IPS-20b (cell line): Measurements from ENCODE around the gene NPSR1.
"Not testable (repeated sequence)": the region's sequence is repeated elsewhere in the genome, so short reads cannot be mapped to it uniquely, and the experiment has no call there.

Source experiments
- H3K27ac ChIP-seq: one replicate; pipeline ENCODE4 v1.5.1; 2013; ENCODE audit warnings: low read length
- H3K27me3 ChIP-seq: 2 replicates; pipeline ENCODE4 v1.6.1; 2013; ENCODE audit warnings: mild to moderate bottlenecking, low read length, inconsistent platforms; ENCODE audit not compliant: insufficient read depth
- H3K36me3 ChIP-seq: 2 replicates; pipeline ENCODE4 v1.6.1; 2013; ENCODE audit warnings: low read depth, mild to moderate bottlenecking, inconsistent platforms, low read length, moderate library complexity; ENCODE audit not compliant: insufficient read depth
- H3K4me1 ChIP-seq: 2 replicates; pipeline ENCODE4 v1.6.1; 2013; ENCODE audit warnings: mild to moderate bottlenecking, control low read depth, inconsistent platforms, low read length, moderate library complexity; ENCODE audit not compliant: insufficient read depth
- H3K4me3 ChIP-seq: 2 replicates; pipeline ENCODE4 v1.5.1; 2013; ENCODE audit warnings: mild to moderate bottlenecking, low read length, inconsistent platforms
- H3K9ac ChIP-seq: 2 replicates; pipeline ENCODE4 v1.6.1; 2013; ENCODE audit warnings: low read depth, mild to moderate bottlenecking, inconsistent platforms, low read length, moderate library complexity
- H3K9me3 ChIP-seq: 2 replicates; pipeline ENCODE4 v1.6.1; 2013; ENCODE audit warnings: mild to moderate bottlenecking, low read depth, low read length, inconsistent platforms; ENCODE audit not compliant: insufficient read depth

The NPSR1 gene

DNA sequence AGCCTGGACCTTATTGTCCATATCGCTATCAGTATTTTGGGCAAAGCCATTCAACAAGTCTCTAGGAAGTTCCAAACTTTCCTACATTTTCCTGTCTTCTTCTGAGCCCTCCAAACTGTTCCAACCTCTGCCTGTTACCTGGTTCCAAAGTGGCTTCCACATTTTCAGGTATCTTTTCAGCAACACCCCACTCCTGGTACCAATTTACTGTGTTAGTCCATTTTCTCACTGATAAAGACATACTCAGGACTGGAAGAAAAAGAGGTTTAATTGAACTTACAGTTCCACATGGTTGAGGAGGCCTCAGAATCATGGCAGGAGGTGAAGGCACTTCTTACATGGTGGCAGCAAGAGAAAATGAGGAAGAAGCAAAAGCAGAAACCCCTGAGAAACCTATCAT, 225.8 kb downstream of the NPSR1 start:
- not testable (repeated sequence) for H3K36me3 ChIP-seq, H3K4me3 ChIP-seq, H3K9ac ChIP-seq, H3K27ac ChIP-seq, H3K27me3 ChIP-seq
- Histone ChIP-seq H3K4me1 (peaks cover 10% of the 10 kb centered on the region; the same call in 1 of the 2 replicates), H3K9me3 (peaks cover 16% of the 10 kb centered on the region)

DNA sequence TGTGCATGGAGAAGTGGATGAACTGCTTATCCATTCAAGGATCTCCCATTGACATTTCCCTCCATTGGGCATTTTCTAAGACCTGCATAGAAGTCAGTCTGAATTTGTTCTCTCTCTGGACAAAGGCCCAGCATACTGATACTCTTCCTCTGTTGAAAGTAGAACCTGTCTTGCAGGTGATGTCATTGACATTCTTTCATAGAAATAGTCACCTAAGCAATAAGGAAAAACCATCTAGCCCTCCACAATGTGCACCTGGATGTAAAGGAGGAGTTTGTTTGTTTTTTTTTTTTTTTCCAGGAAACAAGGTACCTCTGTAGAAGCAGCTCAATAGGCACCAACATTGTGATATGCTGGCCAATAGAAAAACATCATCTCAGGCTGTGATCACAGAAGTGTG, 228.8 kb downstream of the NPSR1 start:
- H3K4me1 ChIP-seq: no peaks in the 10 kb centered on the region
- no peak overlapping the region for H3K4me3 ChIP-seq
- H3K27me3 ChIP-seq: no peaks in the 10 kb centered on the region
- H3K36me3 ChIP-seq: no peaks in the 10 kb centered on the region
- H3K9ac ChIP-seq: no peak overlapping the region
- no peak overlapping the region for H3K27ac ChIP-seq
- H3K9me3 ChIP-seq: peaks cover 16% of the 10 kb centered on the region

DNA sequence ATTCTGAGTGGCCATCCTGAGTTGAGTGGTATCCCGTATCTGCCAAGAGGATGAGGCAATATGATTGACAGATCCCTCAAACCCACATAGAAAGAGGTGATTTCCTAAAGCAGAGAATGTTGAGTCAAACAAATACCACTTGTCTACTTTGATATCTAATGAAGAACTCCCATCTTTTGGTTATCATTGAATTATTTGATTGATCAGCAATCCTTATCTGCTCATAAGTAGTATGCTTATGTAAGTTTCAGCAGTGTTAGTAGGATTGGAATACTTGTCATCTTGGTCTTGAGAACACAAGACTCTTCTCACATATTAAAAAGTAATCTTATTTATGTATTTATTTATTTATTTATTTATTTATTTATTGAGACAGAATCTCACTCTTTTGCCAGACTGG, 231.9 kb downstream of the NPSR1 start:
- Histone ChIP-seq H3K4me1 (no peaks in the 10 kb centered on the region), H3K27ac (no peak overlapping the region), H3K4me3 (no peak overlapping the region), H3K9me3 (peaks cover 12% of the 10 kb centered on the region; the same call in 1 of the 2 replicates), H3K36me3 (no peaks in the 10 kb centered on the region), H3K9ac (no peak overlapping the region), H3K27me3 (no peaks in the 10 kb centered on the region)

DNA sequence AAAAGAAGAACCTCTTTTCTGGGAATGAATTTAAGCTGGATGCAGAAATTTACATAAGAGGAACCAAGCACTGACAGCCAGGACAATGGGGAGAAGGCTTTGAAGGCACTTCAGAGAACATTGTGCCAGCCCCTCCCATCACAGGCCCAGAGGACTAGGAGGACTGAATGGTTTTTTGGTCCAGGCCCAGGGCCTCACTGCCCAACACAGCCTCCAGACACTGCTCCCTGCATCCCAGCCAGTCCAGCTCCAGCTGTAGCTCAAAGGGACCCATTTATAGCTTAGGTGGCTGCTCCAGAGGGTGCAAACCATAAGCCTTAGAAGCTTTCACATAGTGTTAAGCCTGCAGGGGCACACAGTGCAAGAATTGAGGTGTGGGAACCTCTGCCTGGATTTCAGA, 237.2 kb downstream of the NPSR1 start:
- H3K36me3 ChIP-seq: no peaks in the 10 kb centered on the region
- H3K9me3 ChIP-seq: peaks cover 25% of the 10 kb centered on the region
- H3K4me1 ChIP-seq: peaks cover 2% of the 10 kb centered on the region; the same call in 1 of the 2 replicates
- no peak overlapping the region for H3K9ac ChIP-seq
- no peak overlapping the region for H3K4me3 ChIP-seq
- H3K27ac ChIP-seq: no peak overlapping the region
- no peaks in the 10 kb centered on the region for H3K27me3 ChIP-seq
